HepG2 (cell line): Measurements from ENCODE around the gene JMJD1C. TPM values are rescaled to one million over a fixed set of nuclear protein-coding genes. Genes with fewer than 3 reads are reported as not detected.
A peak's percentile ranks its signal among the peaks of the same experiment; 100 is the strongest.

Source experiments
- FOXK1 ChIP-seq: sonication (generic); formaldehyde crosslinking; IDR thresholded peaks from 2 replicates; pipeline ENCODE4 v1.4.0; 2020; ENCODE audit warnings: low read depth, missing genetic modification reagents, borderline replicate concordance
- HDAC6 ChIP-seq: fragments of 200-600 bp; sonication (generic); IDR thresholded peaks from 2 replicates; pipeline ENCODE4 v1.7.0; 2017; ENCODE audit warnings: mild to moderate bottlenecking, antibody characterized with exemption, low read length, low read depth
- HOXD1 ChIP-seq: sonication (generic); formaldehyde crosslinking; IDR thresholded peaks from 2 replicates; pipeline ENCODE4 v1.5.0; 2020; ENCODE audit warnings: missing genetic modification reagents
- NAIF1 ChIP-seq: sonication (generic); formaldehyde crosslinking; IDR thresholded peaks from 2 replicates; pipeline ENCODE4 v1.5.0; 2020; ENCODE audit warnings: mild to moderate bottlenecking, missing genetic modification reagents, borderline replicate concordance
- PCBP2 ChIP-seq: fragments of 200-400 bp; formaldehyde crosslinking; optimal IDR thresholded peaks from 2 replicates; pipeline ENCODE3; 2018; ENCODE audit warnings: low read length, low read depth; ENCODE audit not compliant: poor library complexity, severe bottlenecking
- RBFOX2 ChIP-seq: fragments of 200-400 bp; formaldehyde crosslinking; IDR thresholded peaks from 2 replicates; pipeline ENCODE4 v1.6.1; 2017; ENCODE audit warnings: low read depth, mild to moderate bottlenecking, low read length
- SP4 ChIP-seq: sonication (generic); formaldehyde crosslinking; IDR thresholded peaks from 2 replicates; pipeline ENCODE4 v1.8.1; 2023; ENCODE audit warnings: mild to moderate bottlenecking, missing genetic modification reagents
- ZFP36 ChIP-seq: fragments of 150-350 bp; IDR thresholded peaks from 2 replicates; pipeline ENCODE4 v1.6.1; 2018; ENCODE audit warnings: borderline replicate concordance, low read length, low read depth; ENCODE audit not compliant: partially characterized antibody
- ZFP82 ChIP-seq: sonication (generic); formaldehyde crosslinking; IDR thresholded peaks from 2 replicates; pipeline ENCODE4 v1.5.1; 2020; ENCODE audit warnings: mild to moderate bottlenecking, missing genetic modification reagents, borderline replicate concordance
- ZNF788 ChIP-seq: sonication (generic); formaldehyde crosslinking; IDR thresholded peaks from 2 replicates; pipeline ENCODE4 v1.5.0; 2020; ENCODE audit warnings: mild to moderate bottlenecking, missing genetic modification reagents, borderline replicate concordance
- polyA plus RNA-seq, 8 experiments: library from polyadenylated mRNA; depleted of rRNA in 3 of 8; stranded (reverse) in 7 of 8; unstranded in 1 of 8; fragments of >200 nt; fragmentation: Illumina TruSeq in 4 of 8; extraction: Trizol in 4 of 8; gene quantifications; 2 replicates each; pipeline versions ENCODE4 v1.2.1 to v1.2.3, GENCODE V29; 2011 to 2016; ENCODE audit warnings: low read depth in 4 of 8, missing spikeins in 1 of 8, mixed read lengths in 1 of 8; ENCODE audit not compliant: insufficient read depth in 1 of 8
- total RNA-seq, 5 experiments: library from RNA; depleted of rRNA; stranded (reverse); fragments of >200 nt; fragmentation: Illumina TruSeq; extraction: Trizol; gene quantifications; 2 replicates each; pipeline ENCODE4 v1.2.3, GENCODE V29; 2016; ENCODE audit warnings: low read depth in 1 of 5
- TF ChIP-seq, protein P1 (sequence below): sonication (generic); formaldehyde crosslinking; IDR thresholded peaks from 2 replicates; pipeline ENCODE4 v1.4.0; 2020; ENCODE audit warnings: mild to moderate bottlenecking, missing genetic modification reagents, borderline replicate concordance
- TF ChIP-seq, protein P2 (sequence below): sonication (generic); formaldehyde crosslinking; IDR thresholded peaks from 2 replicates; pipeline ENCODE4 v1.8.0; 2022; ENCODE audit warnings: missing genetic modification reagents, low read depth, mild to moderate bottlenecking, borderline replicate concordance
- TF ChIP-seq, protein P3 (sequence below): sonication (generic); formaldehyde crosslinking; IDR thresholded peaks from 2 replicates; pipeline ENCODE4 v1.5.1; 2020; ENCODE audit warnings: mild to moderate bottlenecking, missing genetic modification reagents, borderline replicate concordance
- TF ChIP-seq, protein P4 (sequence below): sonication (generic); IDR thresholded peaks from 2 replicates; pipeline ENCODE4 v1.6.1; 2016; ENCODE audit warnings: low read depth, borderline replicate concordance
- TF ChIP-seq, protein P5 (sequence below): sonication (generic); formaldehyde crosslinking; IDR thresholded peaks from 2 replicates; pipeline ENCODE4 v1.9.0; 2021; ENCODE audit warnings: missing genetic modification reagents, borderline replicate concordance

JMJD1C gene
- total and polyA plus RNA-seq, 2 of the 13 experiments (the other 11 are each of a cell fraction or from before 2014, with no cell fraction given) = 42.3 to 42.7 TPM

DNA sequence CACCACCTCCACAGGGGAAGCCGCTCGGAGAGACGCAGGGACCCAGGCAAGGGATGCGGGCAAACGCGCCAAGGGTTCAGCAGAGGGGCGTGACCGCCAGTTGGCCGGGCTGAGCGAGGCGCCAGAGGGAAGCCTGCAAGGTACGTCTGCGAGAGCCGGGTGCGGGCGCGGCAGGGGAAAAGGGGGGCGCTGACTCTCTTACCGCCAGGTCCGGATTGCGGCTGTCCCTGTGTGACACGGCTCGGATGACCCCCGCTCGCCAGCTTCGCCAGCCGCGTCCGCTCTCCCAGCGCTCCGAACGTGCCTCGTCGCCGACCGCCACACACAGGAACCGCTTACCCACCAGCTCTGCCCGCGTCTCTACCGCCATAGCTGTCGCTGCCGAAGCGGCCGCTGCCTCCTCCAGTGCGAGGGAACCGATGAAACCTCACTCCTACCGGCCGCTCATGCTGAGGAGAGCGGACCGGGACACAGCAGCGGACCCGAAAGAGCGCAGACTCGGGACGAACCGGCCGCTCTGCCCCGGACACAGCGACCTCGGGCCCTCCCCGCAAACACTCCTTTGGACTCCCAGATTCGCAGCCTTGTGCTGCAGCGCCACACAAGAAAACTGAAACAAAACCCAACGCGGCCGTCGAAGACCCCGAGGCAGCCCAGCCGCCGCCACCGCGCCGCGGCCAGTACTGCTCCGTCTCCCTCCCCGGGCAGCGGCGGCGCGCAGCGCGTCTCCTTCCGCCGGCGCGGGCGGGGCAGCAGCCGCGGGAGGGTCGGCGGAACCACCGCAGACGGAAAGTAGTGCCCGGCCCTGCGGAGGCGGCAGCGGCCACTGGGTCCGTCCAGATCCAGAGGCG is at the start of gene JMJD1C (continued):
- TF ChIP-seq, protein P1, sequence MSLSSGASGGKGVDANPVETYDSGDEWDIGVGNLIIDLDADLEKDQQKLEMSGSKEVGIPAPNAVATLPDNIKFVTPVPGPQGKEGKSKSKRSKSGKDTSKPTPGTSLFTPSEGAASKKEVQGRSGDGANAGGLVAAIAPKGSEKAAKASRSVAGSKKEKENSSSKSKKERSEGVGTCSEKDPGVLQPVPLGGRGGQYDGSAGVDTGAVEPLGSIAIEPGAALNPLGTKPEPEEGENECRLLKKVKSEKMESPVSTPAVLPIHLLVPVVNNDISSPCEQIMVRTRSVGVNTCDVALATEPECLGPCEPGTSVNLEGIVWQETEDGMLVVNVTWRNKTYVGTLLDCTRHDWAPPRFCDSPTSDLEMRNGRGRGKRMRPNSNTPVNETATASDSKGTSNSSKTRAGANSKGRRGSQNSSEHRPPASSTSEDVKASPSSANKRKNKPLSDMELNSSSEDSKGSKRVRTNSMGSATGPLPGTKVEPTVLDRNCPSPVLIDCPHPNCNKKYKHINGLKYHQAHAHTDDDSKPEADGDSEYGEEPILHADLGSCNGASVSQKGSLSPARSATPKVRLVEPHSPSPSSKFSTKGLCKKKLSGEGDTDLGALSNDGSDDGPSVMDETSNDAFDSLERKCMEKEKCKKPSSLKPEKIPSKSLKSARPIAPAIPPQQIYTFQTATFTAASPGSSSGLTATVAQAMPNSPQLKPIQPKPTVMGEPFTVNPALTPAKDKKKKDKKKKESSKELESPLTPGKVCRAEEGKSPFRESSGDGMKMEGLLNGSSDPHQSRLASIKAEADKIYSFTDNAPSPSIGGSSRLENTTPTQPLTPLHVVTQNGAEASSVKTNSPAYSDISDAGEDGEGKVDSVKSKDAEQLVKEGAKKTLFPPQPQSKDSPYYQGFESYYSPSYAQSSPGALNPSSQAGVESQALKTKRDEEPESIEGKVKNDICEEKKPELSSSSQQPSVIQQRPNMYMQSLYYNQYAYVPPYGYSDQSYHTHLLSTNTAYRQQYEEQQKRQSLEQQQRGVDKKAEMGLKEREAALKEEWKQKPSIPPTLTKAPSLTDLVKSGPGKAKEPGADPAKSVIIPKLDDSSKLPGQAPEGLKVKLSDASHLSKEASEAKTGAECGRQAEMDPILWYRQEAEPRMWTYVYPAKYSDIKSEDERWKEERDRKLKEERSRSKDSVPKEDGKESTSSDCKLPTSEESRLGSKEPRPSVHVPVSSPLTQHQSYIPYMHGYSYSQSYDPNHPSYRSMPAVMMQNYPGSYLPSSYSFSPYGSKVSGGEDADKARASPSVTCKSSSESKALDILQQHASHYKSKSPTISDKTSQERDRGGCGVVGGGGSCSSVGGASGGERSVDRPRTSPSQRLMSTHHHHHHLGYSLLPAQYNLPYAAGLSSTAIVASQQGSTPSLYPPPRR = peak; percentile 69
- TF ChIP-seq, protein P2, sequence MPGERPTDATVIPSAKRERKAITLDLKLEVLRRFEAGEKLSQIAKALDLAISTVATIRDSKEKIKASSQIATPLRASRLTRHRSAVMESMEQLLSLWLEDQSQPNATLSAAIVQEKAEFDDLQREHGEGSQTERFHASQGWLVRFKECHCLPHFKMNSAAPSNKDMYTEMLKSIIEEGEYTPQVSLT (CRISPR knock-in tag) = no peak
- TF ChIP-seq, protein P3, sequence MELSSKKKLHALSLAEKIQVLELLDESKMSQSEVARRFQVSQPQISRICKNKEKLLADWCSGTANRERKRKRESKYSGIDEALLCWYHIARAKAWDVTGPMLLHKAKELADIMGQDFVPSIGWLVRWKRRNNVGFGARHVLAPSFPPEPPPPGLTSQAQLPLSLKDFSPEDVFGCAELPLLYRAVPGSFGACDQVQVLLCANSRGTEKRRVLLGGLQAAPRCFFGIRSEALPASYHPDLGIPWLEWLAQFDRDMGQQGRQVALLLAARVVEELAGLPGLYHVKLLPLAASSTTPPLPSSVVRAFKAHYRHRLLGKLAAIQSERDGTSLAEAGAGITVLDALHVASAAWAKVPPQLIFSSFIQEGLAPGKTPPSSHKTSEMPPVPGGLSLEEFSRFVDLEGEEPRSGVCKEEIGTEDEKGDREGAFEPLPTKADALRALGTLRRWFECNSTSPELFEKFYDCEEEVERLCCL (CRISPR knock-in tag) = no peak
- no peak for TF ChIP-seq ZFP36
- 0 out of 2 replicates have a peak, but pooled peaks have one; percentile 9 for TF ChIP-seq FOXK1
- no peak for TF ChIP-seq SP4
- TF ChIP-seq RBFOX2 = peak; percentile 75
- TF ChIP-seq, protein P4, sequence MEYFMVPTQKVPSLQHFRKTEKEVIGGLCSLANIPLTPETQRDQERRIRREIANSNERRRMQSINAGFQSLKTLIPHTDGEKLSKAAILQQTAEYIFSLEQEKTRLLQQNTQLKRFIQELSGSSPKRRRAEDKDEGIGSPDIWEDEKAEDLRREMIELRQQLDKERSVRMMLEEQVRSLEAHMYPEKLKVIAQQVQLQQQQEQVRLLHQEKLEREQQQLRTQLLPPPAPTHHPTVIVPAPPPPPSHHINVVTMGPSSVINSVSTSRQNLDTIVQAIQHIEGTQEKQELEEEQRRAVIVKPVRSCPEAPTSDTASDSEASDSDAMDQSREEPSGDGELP = peak; percentile 28; the same call in 1 of the 2 replicates
- peak; percentile 38; the same call in 1 of the 2 replicates for TF ChIP-seq ZNF788 (CRISPR knock-in tag)
- TF ChIP-seq PCBP2 = no peak
- no peak for TF ChIP-seq HDAC6
- peak; percentile 21; the same call in 1 of the 2 replicates for TF ChIP-seq HOXD1 (CRISPR knock-in tag)
- TF ChIP-seq NAIF1 (CRISPR knock-in tag) = no peak
- peak; percentile 89; the same call in 1 of the 2 replicates for TF ChIP-seq ZFP82
- TF ChIP-seq, protein P5, sequence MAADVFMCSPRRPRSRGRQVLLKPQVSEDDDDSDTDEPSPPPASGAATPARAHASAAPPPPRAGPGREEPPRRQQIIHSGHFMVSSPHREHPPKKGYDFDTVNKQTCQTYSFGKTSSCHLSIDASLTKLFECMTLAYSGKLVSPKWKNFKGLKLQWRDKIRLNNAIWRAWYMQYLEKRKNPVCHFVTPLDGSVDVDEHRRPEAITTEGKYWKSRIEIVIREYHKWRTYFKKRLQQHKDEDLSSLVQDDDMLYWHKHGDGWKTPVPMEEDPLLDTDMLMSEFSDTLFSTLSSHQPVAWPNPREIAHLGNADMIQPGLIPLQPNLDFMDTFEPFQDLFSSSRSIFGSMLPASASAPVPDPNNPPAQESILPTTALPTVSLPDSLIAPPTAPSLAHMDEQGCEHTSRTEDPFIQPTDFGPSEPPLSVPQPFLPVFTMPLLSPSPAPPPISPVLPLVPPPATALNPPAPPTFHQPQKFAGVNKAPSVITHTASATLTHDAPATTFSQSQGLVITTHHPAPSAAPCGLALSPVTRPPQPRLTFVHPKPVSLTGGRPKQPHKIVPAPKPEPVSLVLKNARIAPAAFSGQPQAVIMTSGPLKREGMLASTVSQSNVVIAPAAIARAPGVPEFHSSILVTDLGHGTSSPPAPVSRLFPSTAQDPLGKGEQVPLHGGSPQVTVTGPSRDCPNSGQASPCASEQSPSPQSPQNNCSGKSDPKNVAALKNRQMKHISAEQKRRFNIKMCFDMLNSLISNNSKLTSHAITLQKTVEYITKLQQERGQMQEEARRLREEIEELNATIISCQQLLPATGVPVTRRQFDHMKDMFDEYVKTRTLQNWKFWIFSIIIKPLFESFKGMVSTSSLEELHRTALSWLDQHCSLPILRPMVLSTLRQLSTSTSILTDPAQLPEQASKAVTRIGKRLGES (CRISPR knock-in tag) = no peak
